NCI-H526 (cell line): ENCODE data around the gene MPRIP.
"Not testable (repeated sequence)": the region's sequence is repeated elsewhere in the genome, so short reads cannot be mapped to it uniquely, and the experiment has no call there.

ENCODE experiments used
- DNase-seq, 2 experiments: peaks; one replicate each; lab custom pipeline; 2025; lab: John Stamatoyannopoulos, UW

The MPRIP gene

DNA sequence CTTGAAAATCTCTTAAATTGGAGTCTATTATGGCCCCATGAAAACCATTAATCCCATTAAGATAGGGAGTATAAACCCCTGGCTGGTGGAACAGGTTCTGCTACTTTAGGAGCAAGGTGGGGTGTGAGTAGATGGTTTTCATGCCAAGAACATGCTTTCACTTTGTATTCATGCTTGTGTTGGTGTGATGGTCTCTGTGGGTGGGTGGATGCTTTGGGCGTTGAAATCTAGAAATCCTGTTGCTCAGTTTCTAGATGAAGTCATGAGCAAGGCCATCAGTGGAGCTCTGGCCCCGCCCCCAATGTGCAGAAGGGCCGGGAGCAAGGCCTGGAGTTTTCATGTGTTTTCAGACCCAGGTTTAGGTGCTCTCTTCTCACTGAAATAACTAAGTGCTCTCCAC, 143.8 kb downstream of the MPRIP start:
- peak in 1 of 2 experiments; percentile 19 for DNase-seq

DNA sequence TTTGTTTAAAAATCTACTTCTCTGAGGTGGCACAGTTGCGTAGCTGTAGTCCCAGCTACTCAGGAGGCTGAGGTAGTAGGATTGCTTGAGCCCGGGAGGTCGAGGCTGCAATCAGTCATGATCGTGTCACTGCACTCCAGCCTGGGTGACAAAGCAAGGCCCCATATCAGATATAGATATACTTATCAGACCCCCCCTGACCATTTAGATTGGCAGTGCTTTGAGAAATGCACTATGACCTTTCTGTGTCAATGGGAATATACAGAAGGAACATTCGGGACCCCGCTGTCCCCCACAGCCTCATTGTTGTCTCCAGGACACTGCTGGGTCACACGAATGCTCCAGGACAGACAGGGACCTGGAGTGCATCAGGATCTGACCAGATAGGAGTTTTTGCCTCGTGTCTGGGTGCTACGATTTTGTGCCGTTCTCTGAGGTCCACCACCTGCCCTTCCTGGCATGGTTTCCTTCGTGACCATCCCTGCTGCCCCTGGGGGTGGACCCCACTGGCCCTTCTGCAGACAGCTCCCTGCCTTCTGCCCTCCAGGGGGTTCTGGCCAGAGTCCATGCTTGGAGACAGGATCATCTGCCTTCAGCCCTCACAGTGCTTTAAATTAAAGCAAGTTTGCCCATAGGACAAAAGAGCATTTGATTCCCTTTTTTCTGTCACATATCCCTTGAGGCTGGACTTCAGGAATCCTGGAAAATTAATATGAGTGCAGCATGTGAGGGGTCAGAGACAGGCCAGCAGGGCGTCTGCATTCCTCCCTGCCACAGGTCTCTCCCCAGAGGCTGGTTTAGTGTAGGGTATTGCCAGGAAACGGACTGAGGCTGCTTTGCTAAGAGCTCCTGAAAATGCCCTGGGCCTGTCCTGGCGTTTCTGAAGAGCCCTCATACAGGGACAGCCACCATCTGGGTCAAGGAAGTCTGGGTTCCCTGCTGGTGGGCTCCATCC, 144.6 kb downstream of the MPRIP start:
- no peak for DNase-seq

DNA sequence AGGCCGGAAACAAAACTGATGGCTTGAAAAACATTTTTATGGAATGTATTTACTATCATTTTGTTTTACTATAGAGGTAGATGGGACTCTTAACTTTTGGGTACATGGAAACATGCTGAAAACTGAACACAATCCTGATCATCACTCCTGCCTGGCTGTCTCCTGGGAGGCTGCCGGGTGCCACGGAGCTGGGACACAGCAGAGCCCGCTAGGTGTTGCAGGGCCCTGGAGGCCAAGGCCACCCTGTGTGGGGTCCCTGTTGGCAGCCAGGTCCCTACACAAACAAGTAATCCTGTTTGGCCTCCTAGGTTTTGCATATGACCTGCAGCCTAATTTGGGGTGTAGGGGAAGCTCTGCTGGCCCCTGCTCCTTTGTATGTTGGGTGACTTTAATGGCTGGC, 146.3 kb downstream of the MPRIP start:
- DNase-seq = no peak

GRCh38 chr17:17189559-17189958, 147.3 kb downstream of the MPRIP start:
- DNase-seq = no peak

DNA sequence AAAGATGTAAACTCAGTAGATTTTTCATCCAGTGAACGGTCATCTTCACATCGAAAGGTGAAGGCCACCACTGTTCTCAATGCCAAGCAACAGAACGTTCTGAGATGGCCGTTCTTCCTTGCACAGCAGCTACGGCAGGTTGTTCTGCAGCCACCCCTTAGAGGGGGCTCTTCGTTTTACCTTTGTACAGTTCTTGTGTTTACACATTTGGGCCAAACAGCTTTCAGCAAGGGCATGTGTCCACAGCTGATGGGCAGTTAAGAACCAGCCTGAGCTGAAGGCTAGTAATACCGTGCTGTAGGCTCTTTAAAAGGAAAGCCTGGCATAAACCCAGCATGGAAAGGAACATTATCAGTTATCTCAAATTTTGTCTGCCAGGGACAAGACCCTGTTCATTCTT, 147.9 kb downstream of the MPRIP start:
- DNase-seq = no peak

GRCh38 chr17:17191346-17191792, 149.1 kb downstream of the MPRIP start:
- DNase-seq = no peak

- DNase-seq = peak in 1 of 2 experiments; percentile 27
These were observed 149.7 kb downstream of the MPRIP start for GRCh38 chr17:17191961-17192381.

DNA sequence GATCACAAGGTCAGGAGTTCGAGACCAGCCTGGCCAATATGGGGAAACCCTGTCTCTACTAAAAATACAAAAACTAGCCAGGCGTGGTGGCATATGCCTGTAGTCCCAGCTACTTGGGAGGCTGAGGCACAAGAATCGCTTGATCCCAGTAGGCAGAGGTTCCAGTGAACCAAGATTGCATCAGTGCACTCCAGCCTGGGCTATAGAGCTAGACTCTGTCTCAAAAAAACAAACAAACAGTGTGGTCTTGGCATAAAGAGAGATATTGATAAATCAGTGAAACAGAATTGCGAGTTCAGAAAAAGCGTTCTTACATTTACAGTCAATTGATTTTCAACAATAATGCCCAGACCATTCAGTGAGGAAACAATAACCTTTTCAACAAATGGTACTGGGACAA, 153.2 kb downstream of the MPRIP start:
- DNase-seq = not testable (repeated sequence)

DNA sequence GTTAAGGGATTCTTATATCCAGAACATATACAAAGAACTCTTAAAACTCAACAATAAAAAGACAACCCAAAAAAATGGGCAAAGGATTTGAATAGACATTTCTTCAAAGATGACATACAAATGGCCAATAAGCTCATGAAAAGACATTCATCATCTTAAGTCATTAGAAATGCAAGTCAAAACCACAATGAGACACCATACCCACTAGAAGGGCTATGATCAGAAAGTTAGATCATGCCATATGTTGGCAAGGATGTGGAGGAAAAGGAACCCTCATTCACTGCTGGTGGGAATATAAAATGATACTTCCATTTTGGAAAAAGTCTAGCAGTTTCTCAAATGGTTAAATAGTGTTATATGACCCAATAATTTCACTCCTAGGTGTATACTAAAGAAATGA, 154.5 kb downstream of the MPRIP start:
- no peak for DNase-seq

DNA sequence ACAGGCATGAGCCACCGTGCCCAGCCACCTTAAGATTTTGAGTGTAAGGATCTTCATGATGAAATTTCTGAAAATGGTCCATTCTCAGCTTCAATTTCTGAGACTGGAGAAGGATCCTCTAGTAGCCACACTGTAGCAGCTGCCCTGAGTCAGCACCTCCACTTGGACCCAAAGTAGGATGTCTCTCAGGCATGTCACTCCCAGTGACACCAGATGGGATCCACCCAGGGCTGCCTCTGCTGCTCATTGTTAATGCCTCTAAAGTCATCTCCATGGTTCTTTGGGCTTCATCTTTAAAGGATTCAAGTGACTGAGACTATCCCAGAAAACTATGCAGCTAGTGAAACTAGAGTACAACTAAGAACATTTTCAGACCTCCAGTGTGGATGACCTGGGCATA, 156.0 kb downstream of the MPRIP start:
- no peak for DNase-seq

DNA sequence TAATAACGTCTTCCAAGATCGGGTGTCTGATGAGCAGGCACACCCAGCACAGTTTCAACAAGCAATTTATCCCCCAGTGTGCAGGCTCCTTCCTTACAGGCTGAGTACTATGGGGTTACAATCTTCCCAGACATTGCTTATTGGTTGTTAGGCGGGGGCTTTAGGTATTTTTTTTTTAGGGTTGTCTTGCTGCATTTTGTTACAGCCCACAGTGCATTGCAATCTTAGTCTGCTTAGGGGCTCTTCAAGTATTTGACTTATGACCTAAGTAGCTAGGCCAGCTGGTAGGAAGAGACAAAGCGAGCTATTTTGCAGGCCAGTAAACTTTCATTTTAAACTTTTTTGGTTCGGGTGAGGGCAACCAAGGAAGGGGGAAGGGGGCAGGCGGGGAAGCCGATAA, 158.1 kb downstream of the MPRIP start:
- no peak for DNase-seq

DNA sequence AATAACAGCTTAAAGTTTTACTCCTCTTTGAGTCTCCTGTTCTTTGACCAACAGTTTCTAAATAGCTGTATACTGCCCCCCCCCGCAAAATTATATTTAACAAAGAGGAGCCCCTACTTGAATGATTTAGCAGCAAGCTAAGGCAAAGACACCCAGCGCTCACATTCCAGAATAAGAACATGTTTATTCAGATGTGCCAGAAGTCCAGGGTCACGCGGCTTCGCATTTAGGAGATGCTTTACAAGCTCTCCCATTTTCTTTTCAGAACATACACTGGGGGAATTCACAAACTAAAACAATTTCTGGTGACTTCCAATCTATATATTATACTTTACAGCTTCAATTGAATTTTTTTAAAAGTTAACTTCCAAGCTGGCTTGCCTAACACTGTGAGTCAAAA, 158.6 kb downstream of the MPRIP start:
- DNase-seq = no peak

GRCh38 chr17:17201271-17201670, 159.0 kb downstream of the MPRIP start:
- no peak for DNase-seq

- DNase-seq = no peak
These were observed 159.7 kb downstream of the MPRIP start for GRCh38 chr17:17201907-17202306.

GRCh38 chr17:17203173-17203730, 161.0 kb downstream of the MPRIP start:
- DNase-seq = no peak

- DNase-seq = no peak
These were observed 161.9 kb downstream of the MPRIP start for GRCh38 chr17:17204041-17204591.

DNA sequence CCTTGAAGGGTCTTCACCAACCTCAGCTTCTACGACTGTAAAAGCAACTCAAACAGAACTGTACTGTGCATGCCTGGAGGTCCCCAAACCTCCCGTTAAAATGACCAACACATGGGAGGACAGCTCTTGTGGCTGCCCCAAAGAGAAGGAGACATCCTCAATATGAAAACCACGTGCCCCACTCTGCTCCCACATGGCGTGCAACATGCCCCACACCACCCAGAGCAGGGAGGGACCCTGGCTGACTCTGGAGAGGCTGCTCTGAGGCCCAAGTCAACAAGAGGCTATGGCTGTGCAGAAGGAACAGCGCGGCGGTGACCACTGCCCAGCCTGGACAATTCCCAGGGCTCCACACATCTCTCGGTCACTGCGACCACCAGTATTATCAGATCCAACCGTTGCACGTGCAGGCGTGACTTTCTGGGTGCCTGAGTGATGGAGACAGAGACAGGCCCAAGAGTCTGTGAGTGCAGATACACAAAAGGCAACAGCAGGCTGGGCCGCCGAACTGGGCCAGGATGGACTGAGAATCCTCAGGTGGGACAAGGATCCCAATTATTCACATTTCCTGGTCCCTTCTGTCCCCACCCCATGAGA, 162.5 kb downstream of the MPRIP start:
- DNase-seq = no peak

DNA sequence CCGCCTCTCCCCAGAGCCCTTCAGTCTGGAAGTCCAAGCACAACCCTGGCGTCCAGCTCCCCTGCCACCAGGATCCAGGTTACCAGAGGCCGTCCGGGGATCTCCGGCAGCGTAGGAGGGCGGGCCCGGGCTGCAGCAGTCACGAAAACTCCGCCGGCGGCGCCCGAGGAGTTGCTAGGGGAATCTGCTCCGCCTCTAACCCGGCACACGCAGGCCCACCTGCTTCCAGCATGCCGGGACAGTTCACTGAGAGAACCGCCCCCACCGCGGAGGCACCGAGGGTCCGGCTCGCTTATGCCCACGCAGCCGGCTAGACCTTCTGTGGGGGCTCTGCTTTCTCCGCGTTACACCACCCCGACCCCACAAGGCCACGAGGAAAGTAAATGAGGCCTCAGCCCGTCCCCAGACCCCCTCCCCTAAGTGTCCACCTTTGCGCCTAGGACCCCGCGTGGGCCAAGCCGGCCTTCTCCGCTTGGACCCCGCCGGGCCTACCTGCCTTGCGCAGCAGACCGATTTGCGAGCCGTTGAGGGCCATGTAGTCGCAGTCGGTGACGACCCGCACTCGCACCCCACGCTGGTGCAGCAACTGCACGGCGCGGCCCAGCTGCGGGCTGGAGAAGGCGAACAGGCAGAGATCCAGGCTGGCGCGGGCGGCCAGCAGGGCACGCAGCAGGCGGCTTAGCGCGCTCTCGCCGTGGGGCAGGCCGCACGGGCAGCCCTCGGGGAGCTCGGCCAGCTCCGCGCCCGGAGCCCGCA, 163.3 kb downstream of the MPRIP start:
- DNase-seq = peak in 1 of 2 experiments; percentile 61

GRCh38 chr17:17206124-17206912, 164.1 kb downstream of the MPRIP start, which contains the start of gene PLD6:
TSS of gene PLD6 (minus strand) at chr17:17206333. CDS start at chr17:17206286, 47 bp downstream.
- peak; percentile 61 to 93 for DNase-seq

GRCh38 chr17:17206913-17207335, 164.7 kb downstream of the MPRIP start:
- DNase-seq = peak in 1 of 2 experiments; percentile 14

DNA sequence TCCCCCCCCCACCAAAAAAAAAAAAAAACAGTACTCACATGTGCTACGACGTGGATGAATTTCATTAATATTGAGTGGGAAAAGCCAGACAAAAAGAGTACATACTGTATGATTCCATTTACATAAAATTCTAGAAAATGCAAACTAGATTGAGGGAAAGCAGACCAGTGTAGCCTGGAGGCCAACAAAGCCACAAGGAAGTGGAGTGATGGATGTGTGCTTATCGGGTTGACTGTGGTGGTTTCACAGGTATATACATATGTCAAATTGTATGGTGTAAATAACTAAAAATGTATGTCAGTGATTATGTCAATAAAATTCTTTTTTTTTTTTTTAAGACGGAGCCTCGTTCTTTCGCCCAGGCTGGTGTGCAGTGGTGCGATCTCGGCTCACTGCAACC, 165.7 kb downstream of the MPRIP start:
- DNase-seq = peak; percentile 78 to 87
